IMR-90 (cell line): Measurements from ENCODE around the gene PLIN5. TPM values are rescaled to one million over a fixed set of nuclear protein-coding genes. Genes with fewer than 3 reads are reported as not detected.

Source experiments
- ATAC-seq: fragments of 200-7000 bp; cut with Tn5 transposase; 2 replicates; pipeline ENCODE4 v1.9.1; 2020; ENCODE audit warnings: low read depth, mild to moderate bottlenecking, moderate library complexity
- BruUV-seq: library from RNA; stranded (reverse); fragments of 400-500 nt; replicated peaks from 2 replicates; lab custom pipeline; 2021; lab: Mats Ljungman, UMichigan
- CTCF ChIA-PET: fragments of 300-600 bp; formaldehyde crosslinking; extraction: SDS; loops from one replicate; lab custom pipeline; 2021; ENCODE audit warnings: antibody characterized with exemption; lab: Yijun Ruan, JAX
- POLR2A ChIA-PET: fragments of 300-600 bp; sonication (Branson Sonifier 250); formaldehyde crosslinking; loops from one replicate; lab custom pipeline; 2022; ENCODE audit warnings: antibody characterized with exemption; ENCODE audit not compliant: unreplicated experiment; lab: Charles Lee
- DNase-seq: peaks from one replicate; pipeline ENCODE4 v3.0.0; 2013
- H2AFZ ChIP-seq: replicated peaks from 2 replicates; pipeline ENCODE3; 2013; ENCODE audit warnings: low read length, mild to moderate bottlenecking; ENCODE audit not compliant: poor library complexity
- H2AK5ac ChIP-seq: 2 replicates; pipeline ENCODE4 v1.6.1; 2013; ENCODE audit warnings: low read depth, low read length, inconsistent platforms
- H2AK9ac ChIP-seq: replicated peaks from 2 replicates; pipeline ENCODE3; 2013; ENCODE audit warnings: mild to moderate bottlenecking, low read depth, low read length, moderate library complexity; ENCODE audit not compliant: poor library complexity
- H2BK120ac ChIP-seq: 2 replicates; pipeline ENCODE4 v1.6.1; 2013; ENCODE audit warnings: low read depth, low read length, inconsistent platforms
- H2BK15ac ChIP-seq: 3 replicates; pipeline ENCODE4 v1.6.1; 2013; ENCODE audit warnings: low read depth, low read length, inconsistent platforms
- H2BK20ac ChIP-seq: 2 replicates; pipeline ENCODE4 v1.6.1; 2013; ENCODE audit warnings: low read depth, mild to moderate bottlenecking, inconsistent platforms, low read length, moderate library complexity
- H2BK5ac ChIP-seq: 2 replicates; pipeline ENCODE4 v1.6.1; 2013; ENCODE audit warnings: mild to moderate bottlenecking, low read depth, low read length, inconsistent platforms; ENCODE audit not compliant: poor library complexity, severe bottlenecking
- H3K14ac ChIP-seq: replicated peaks from 2 replicates; pipeline ENCODE4 v1.6.1; 2013; ENCODE audit warnings: low read depth, low read length, inconsistent platforms
- H3K18ac ChIP-seq: 2 replicates; pipeline ENCODE4 v1.6.1; 2013; ENCODE audit warnings: low read depth, low read length, control low read depth
- H3K23ac ChIP-seq: 2 replicates; pipeline ENCODE4 v1.6.1; 2013; ENCODE audit warnings: low read depth, low read length, inconsistent platforms
- H3K27ac ChIP-seq: 2 replicates; pipeline ENCODE4 v1.5.1; 2013; ENCODE audit warnings: mild to moderate bottlenecking, control low read depth, low read length; ENCODE audit not compliant: insufficient read depth
- H3K27me3 ChIP-seq: 2 replicates; pipeline ENCODE4 v1.6.1; 2013; ENCODE audit warnings: low read length; ENCODE audit not compliant: control insufficient read depth, insufficient read depth
- H3K36me3 ChIP-seq: 2 replicates; pipeline ENCODE4 v1.6.1; 2013; ENCODE audit warnings: low read length, mixed read lengths; ENCODE audit not compliant: control insufficient read depth, insufficient read depth
- H3K4ac ChIP-seq: 2 replicates; pipeline ENCODE4 v1.6.1; 2013; ENCODE audit warnings: low read depth, low read length, inconsistent platforms
- H3K4me1 ChIP-seq: 2 replicates; pipeline ENCODE4 v1.6.1; 2013; ENCODE audit warnings: low read length, mixed read lengths; ENCODE audit not compliant: control insufficient read depth, insufficient read depth
- H3K4me2 ChIP-seq: 2 replicates; pipeline ENCODE4 v1.6.1; 2013; ENCODE audit warnings: low read depth, mild to moderate bottlenecking, control low read depth, low read length, moderate library complexity
- H3K4me3 ChIP-seq: 2 replicates; pipeline ENCODE4 v1.5.1; 2013; ENCODE audit warnings: low read depth, mild to moderate bottlenecking, control low read depth, low read length, moderate library complexity; ENCODE audit not compliant: insufficient read depth
- H3K56ac ChIP-seq: 2 replicates; pipeline ENCODE4 v1.6.1; 2013; ENCODE audit warnings: low read length, inconsistent platforms; ENCODE audit not compliant: insufficient read depth; ENCODE audit errors: extremely low read depth
- H3K79me1 ChIP-seq, 2 experiments: 2 replicates each; pipeline ENCODE4 v1.6.1; 2013; ENCODE audit warnings: low read length in 2 of 2, inconsistent platforms in 1 of 2, low read depth in 1 of 2
- H3K9ac ChIP-seq: 2 replicates; pipeline ENCODE4 v1.6.1; 2013; ENCODE audit warnings: low read depth, low read length, control low read depth
- H3K9me1 ChIP-seq: 2 replicates; pipeline ENCODE4 v1.6.1; 2013; ENCODE audit warnings: low read length, inconsistent platforms; ENCODE audit not compliant: insufficient read depth
- H3K9me3 ChIP-seq: 2 replicates; pipeline ENCODE4 v1.6.1; 2013; ENCODE audit warnings: low read length; ENCODE audit not compliant: control insufficient read depth, insufficient read depth
- H4K20me1 ChIP-seq: 2 replicates; pipeline ENCODE4 v1.6.1; 2013; ENCODE audit warnings: low read length, inconsistent platforms; ENCODE audit not compliant: insufficient read depth
- H4K5ac ChIP-seq: 2 replicates; pipeline ENCODE4 v1.6.1; 2013; ENCODE audit warnings: mild to moderate bottlenecking, low read depth, low read length, control low read depth
- H4K8ac ChIP-seq, 2 experiments: 2 replicates each; pipeline ENCODE4 v1.6.1; 2013; ENCODE audit warnings: low read depth in 2 of 2, low read length in 2 of 2, control low read depth in 1 of 2, inconsistent platforms in 1 of 2
- H4K91ac ChIP-seq: 2 replicates; pipeline ENCODE4 v1.6.1; 2013; ENCODE audit warnings: low read depth, low read length, inconsistent platforms; ENCODE audit not compliant: insufficient read depth
- FOS ChIP-seq: fragments of 150-350 bp; IDR thresholded peaks from 2 replicates; pipeline ENCODE4 v1.6.1; 2016; ENCODE audit warnings: low read depth, low read length
- WGBS, 2 experiments: methylation state at CpG; one replicate each; pipeline versions ENCODE4 v1.1.5 to v1.1.7; 2013; ENCODE audit warnings: missing lambda C conversion rate in 2 of 2; ENCODE audit not compliant: insufficient read length in 1 of 2; ENCODE audit errors: extremely low coverage in 2 of 2; 5-methylcytosine and 5-hydroxymethylcytosine counted together
- dilution Hi-C: fragments of 300-500 bp; cut with HindIII; formaldehyde crosslinking; loops from one replicate; pipeline ENCODE4 v1.14.3; 2018; ENCODE audit warnings: low sequenced_read_pairs; ENCODE audit not compliant: unreplicated experiment
- in situ Hi-C: fragments of 300-500 bp; cut with MboI; formaldehyde crosslinking; loops from 3 replicates; pipeline ENCODE4 v1.14.3; 2019; ENCODE audit warnings: low sequenced_read_pairs, inconsistent platforms, mixed read lengths
- intact Hi-C: fragments of 100-400 bp; cut with micrococcal nuclease; formaldehyde crosslinking; loops from 2 replicates; pipeline ENCODE4 v1.10.0; 2022
- polyA plus RNA-seq, 3 experiments: library from polyadenylated mRNA; depleted of rRNA; stranded (reverse); fragments of >200 nt; gene quantifications; 2 replicates each; pipeline ENCODE4 v1.2.3, GENCODE V29; 2012; ENCODE audit warnings: low replicate concordance in 1 of 3
- total RNA-seq: library from RNA; depleted of rRNA; stranded (reverse); fragments of >200 nt; gene quantifications from 2 replicates; pipeline ENCODE4 v1.2.3, GENCODE V29; 2012

The PLIN5 gene
- total and polyA plus RNA-seq, 2 of the 4 experiments (the other 2 are of a cell fraction) = not detected

DNA sequence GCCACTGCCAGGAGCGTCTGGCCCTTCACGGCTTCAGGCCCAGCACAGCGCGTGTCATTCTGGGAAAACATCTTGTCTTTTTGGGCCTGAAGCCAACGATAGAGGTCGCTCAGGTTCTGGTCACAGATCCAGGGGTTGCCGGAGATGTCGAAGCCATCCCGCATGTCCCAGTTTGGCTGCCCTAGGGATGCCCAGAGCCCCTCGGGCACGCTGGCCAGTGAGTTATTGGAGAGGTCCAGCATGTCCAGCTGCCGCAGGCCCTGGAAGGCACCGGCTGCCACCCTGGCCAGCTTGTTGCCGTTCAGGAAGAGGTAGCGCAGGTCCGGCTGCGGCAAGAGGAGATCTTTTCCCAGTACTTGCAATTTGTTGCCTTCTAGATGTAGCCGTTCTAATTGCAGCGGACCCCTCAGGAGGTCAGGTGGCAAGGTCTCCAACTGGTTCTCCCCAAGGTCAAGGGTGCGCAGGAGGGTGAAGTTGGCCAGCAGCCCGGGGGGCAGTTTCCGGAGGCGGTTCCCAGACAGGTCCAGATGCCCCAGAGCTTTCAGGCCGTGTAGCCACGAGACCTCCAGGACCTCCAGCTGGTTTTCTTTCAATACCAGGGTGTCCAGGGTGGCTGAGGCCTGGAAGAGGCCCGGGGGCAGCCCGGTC is 3.1 kb upstream of the PLIN5 start:
- Histone ChIP-seq H2AFZ (no peak overlapping the region), H4K91ac (no peak overlapping the region), H2AK9ac (no peak overlapping the region), H3K14ac (no peak overlapping the region), H4K20me1 (no peaks in the 10 kb centered on the region), H3K9me3 (peaks cover 6% of the 10 kb centered on the region), H2BK120ac (no peak overlapping the region), H4K8ac (no peak overlapping the region), H3K23ac (no peak overlapping the region), H3K4me3 (no peak overlapping the region), H3K27me3 (peaks cover 40% of the 10 kb centered on the region), H2BK15ac (no peak overlapping the region), H3K79me1 (no peaks in the 10 kb centered on the region), H3K9ac (no peak overlapping the region), H3K4me1 (no peaks in the 10 kb centered on the region; the same call in 1 of the 2 replicates), H3K56ac (no peak overlapping the region), H3K18ac (no peak overlapping the region), H4K5ac (no peak overlapping the region), H3K4ac (no peak overlapping the region), H2AK5ac (no peak overlapping the region), H2BK20ac (no peak overlapping the region), H3K4me2 (no peak overlapping the region), H3K36me3 (no peaks in the 10 kb centered on the region), H3K27ac (no peak overlapping the region), H3K9me1 (no peaks in the 10 kb centered on the region), H2BK5ac (no peak overlapping the region)
- no TSS peak for BruUV-seq
- ATAC-seq (no peak), DNase-seq (no peak)
- intact Hi-C loops = no loop called here
- whole genome bisulfite sequencing, 2 experiments = 67% methylated on average over 21 of the region's 27 CpGs; no CpG with 5 or more reads in 1 of the 2 experiments
- in situ Hi-C loops = no loop called here
- TF ChIP-seq FOS = no peak
- dilution Hi-C loops = no loop called here
- ChIA-PET POLR2A (no interaction called here), CTCF (no interaction called here)
